Measurements from ENCODE around the gene RWDD1.

GRCh38 chr6:116579143-116579542, 7.8 kb downstream of the RWDD1 start:
- TF ChIP-seq CTCF (conservative IDR thresholded peaks at IDR 0.05 in 1 of 2, IDR thresholded peaks at IDR 0.05 in 1 of 2; ENCODE audit: low read depth in 1 of 2, low read length in 2 of 2) (no peak), EZH2 (IDR thresholded peaks at IDR 0.05; ENCODE audit: low read length, missing control alignments) (no peak)
